ENCODE data around the gene SERPING1.

GRCh38 chr11:57630171-57630570, 32.7 kb downstream of the SERPING1 start:
- TF ChIP-seq CTCF (IDR thresholded peaks at IDR 0.05): no peak
- no peak for TF ChIP-seq EP300 (IDR thresholded peaks at IDR 0.05)
- TF ChIP-seq POLR2A (IDR thresholded peaks at IDR 0.05): no peak
- no peak for TF ChIP-seq POLR2AphosphoS5 (IDR thresholded peaks at IDR 0.05)
